ENCODE measurements around the gene AGBL4.
A peak's percentile ranks its signal among the peaks of the same experiment; 100 is the strongest.

AGBL4 gene

DNA sequence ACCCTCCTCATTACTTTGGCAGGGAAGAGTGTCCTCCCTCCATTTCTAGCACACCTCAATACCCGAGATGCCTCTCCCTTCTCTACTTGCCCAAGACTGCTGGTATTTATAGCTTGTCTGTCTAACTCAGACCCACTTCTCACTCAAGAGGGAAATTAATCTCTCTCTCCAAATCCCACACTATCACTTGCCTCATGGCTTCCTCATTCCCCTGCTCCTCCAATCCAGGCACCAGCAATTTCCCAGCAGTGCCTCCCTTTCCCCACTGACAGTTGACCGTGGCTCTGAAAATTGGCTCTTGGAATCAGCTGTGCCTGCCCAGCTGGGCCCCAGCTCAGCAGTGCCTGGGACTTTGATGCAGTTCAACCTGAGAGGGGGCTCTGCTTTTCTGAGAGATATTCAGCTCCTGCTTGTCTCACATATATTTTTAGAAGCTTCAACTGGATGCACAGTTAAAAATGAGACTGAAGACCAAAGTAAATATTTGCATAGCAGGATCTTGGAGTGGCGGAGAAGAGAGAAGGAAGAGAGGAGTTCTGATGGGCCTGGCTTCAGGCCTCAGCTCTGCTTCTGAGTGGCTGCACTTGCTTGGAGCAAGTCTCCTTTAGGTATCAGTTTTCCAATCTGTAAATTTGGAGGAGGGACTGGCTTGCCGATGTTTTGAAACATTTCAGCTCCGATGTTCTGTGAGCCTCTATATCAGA is 1470.7 kb downstream of the AGBL4 start:
- no peak for TF ChIP-seq CTCF (IDR thresholded peaks at IDR 0.05)

GRCh38 chr1:48552420-48552819 is 1471.3 kb downstream of the AGBL4 start:
- peak; percentile 63 for TF ChIP-seq CTCF (IDR thresholded peaks at IDR 0.05)

DNA sequence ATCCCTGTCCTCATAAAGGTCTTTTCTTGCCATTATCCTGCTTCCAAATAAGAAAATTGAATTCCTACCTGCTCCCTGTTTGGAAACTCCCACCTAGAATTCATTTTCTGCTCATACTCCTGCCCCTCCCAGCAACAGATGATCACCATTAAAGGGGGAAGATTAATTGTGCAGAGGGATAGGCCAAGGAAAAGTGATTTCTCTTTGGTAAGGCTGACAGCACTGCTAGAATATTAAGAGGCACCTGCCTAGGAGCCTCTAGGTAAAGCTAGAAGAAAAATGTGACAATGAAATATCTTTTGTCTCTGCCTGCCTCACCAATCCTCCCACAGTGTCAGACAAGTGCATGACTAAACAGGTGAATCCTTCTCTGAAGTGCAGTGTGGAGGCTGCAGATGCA is 1474.8 kb downstream of the AGBL4 start:
- no peak for TF ChIP-seq CTCF (IDR thresholded peaks at IDR 0.05)

- no peak for TF ChIP-seq CTCF (IDR thresholded peaks at IDR 0.05)
Measured at GRCh38 chr1:48547561-48548220, 1476.1 kb downstream of the AGBL4 start.

- TF ChIP-seq CTCF (IDR thresholded peaks at IDR 0.05) = no peak
Measured at GRCh38 chr1:48543854-48544253, 1479.9 kb downstream of the AGBL4 start.

- TF ChIP-seq CTCF (IDR thresholded peaks at IDR 0.05) = no peak
Measured at GRCh38 chr1:48540587-48540986, 1483.2 kb downstream of the AGBL4 start.

- no peak for TF ChIP-seq CTCF (IDR thresholded peaks at IDR 0.05)
Measured at GRCh38 chr1:48536477-48536876, 1487.3 kb downstream of the AGBL4 start.

All from LNCAP (cell line).